ENCODE data around the gene DDR1.
"Not testable (repeated sequence)": the region's sequence is repeated elsewhere in the genome, so short reads cannot be mapped to it uniquely, and the experiment has no call there.

DDR1 gene

DNA sequence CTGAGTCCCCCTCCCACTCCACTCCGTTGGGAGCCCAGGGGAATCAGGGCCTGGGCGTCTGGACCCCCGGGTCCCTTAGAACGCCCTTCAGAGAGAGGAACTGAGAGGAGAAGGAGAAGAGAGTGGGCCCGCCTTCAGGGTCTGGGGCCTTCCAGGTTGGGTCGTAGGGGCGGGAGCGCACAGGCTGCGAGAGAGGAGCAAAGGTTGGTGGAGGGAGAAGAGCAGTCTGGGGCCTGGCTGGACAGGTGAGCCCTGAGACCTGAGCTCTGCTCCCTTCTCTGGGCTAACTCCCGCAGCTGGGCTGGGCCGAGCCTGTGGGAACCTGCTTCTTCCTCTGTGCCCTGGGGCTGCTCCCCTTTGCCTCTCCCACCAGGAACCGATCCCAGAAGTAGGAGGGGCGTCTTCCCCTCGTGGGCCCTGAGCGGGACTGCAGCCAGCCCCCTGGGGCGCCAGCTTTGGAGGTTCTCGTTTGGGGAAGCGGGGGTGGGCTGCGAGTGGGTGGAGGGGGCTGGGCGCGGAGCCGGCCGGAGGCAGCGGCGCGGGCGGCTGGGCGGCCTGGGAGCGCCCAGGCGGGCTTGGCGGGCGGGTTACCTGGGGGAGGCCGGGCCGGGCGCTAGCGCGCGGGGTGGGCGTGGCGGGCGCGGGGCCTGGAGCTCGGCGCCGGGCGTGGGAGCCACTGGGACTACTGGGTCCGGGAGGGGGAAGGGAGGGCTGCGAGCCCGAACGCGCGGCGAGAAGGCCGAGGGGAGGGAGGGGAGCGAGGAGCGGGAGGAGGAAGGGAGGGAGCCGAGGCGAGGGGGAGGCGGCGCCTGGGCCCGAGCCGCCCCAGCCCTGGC, at the start of gene DDR1:
TSS of gene DDR1 (plus strand) at position 835 of the 836 bp plus-strand sequence. CDS start 4,211 bp downstream, outside the sequence.
- DNase-seq = peak; percentile 44

DNA sequence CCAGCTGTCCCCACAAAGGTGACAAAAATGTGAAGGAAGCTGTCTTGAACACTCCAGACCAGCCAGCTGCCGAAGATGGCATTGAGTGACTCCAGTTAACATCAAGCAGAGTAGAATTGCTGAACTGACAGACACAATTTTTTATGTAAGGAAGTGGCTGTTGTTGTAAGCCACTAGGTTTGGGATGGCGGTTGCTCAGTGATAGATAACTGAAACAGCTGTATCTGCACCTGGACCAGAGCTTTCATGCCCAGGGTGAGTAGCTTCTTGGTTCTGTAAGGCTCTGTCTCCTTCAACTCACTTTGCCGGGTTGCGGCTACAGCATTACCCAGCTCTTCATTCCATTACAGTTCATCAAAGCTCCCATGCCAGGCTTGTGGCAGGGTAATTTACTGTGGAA, 49.7 kb upstream of the DDR1 start:
- DNase-seq = no peak

DNA sequence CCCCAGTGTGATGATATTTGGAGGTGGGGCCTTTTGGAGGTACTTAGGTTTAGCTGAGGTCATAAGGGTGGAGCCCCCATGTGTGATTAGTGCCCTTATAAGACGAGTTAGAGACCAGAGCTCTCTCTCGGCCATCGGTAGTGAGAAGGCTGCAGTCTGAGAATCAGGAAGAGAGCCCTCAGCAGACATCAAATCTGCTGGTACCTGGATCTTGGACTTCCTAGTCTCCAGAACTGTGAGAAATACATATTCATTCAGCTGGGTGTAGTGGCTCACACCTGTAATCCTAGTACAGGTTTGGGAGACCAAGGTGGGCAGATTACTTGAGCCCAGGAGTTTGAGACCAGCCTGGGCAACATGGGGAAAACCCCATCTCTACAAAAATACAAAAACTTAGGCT, 48.7 kb upstream of the DDR1 start:
- no peak for DNase-seq

DNA sequence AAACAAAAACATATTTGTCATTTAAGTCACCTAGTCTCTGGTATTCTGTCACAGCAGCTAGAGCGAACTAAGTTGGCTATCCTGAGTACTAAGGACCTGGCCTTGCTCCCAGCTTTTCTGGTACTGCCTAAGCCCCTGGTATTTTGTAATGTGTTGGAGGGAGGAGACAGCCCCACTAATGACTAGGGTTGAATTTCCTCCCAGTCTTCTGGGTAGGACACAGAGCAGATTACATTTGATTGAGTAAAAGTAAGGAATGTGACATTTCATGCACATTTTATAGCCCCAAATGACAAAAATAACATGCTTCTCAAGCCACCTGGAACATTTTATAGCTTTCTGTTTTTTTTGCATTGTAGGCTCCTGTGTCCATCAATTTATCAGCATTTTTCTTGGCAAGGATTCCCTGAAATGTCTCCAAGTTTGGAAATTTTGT, 47.9 kb upstream of the DDR1 start:
- DNase-seq = no peak

DNA sequence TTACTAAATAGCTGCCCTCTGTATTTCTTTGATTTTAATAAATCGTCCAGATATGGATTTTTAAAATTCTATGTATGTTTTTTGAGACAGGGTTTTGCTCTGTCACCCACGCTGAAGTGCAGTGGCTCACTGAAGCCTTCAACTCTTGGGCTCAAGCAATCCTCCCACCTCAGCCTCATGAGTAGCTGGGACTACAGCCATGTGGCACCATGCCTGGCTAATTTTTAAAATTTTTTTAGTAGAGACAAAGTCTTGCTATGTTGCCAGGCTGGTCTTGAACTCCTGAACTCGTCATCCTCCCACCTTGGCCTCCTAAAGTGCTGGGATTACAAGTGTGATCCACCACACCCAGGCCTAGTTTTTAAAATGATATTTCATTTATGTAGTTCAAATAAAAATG, 47.4 kb upstream of the DDR1 start:
- DNase-seq = no peak

DNA sequence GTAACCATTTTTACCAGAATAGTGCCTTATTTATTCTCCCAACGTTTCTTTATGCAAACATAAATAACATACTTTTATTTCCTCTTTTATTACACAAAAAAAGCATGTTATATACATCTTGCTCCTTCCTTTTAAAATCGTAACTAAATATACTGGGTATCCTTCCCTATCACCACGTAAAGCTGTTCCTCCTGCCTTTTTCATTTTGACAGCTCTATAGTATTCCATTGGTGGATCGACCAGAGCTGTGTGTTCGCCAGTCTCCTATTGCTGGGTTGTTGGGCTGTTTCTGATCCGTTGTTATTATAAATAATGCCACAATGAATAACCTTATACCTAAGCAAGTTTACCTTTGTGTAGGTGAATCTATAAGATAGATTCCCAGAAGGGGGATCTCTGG, 46.9 kb upstream of the DDR1 start:
- DNase-seq = no peak

DNA sequence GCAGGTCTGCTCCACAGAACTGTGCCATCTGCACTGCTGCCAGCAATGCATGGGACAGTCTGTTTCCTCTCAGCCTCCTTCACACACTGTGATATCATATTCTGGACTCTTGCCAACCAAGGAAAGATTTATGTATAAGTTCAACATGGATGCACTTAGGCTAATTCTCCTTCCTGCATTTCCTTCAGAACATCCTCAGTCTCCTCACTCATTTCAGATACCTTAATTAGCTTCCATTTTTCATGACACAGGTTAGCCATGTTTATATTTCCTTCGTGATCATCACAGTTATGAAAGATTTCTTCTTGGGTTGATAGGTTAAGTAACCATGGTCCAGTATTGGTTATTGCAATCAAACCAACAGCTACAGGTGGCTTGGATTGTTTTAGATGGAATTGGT, 46.4 kb upstream of the DDR1 start:
- DNase-seq = no peak

DNA sequence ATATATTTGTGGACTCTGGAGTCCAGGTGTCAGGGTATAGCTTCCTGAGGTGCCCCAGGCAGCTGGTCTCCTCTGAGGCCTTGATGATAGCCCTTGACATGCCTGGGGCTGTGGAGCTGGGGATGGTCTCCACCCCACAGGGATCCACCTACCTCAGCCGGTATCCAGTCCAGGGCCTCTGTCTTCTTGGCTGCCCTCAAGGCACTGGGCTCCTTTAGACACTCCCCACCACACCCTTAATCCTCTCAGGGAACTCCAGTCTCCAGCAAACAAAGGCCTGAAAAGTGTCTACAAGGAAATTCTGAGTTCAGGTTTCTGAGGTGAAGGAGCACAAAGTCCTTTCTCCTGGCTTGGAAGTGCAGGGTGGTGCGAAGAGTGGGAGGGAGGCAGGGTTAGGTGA, 44.6 kb upstream of the DDR1 start:
- no peak for DNase-seq

DNA sequence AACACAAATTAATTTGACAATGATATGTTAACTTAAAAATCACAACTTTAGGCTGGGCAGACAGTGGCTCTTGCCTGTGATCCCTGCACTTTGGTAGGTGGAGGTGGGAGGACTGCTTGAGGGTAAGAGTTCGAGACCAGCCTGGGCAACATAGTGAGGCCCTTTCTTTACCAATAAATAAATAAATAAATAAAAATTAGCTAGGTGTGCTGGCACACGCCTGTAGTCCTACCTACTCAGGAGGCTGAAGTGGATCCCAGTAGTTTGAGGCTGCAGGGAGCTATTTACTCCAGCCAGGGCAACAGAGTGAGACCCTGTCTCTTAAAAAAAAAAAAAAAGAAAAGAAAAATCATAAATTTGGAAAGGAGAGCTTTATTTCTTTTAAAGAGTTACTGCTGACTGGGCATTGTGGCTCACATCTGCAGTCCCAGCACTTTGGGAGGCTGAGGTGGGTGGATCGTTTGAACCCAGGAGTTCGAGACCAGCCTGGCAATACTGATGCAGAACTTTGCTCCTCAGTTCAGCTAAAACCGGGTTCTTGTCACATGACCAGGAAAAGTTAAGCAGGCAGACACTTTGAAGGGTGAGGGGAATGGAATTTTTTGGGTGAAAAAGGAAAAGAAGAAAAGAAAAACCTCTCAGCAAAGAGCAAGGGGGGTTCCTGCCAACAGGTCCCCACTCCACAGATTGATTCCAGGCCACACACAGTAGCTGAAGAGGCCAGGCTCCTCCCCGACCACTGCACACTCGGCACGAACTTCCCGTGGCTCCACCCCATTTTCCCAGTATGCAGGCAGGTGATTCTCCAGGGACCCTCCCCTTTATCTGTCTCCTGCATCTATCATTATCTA, 44.0 kb upstream of the DDR1 start:
- no peak for DNase-seq

DNA sequence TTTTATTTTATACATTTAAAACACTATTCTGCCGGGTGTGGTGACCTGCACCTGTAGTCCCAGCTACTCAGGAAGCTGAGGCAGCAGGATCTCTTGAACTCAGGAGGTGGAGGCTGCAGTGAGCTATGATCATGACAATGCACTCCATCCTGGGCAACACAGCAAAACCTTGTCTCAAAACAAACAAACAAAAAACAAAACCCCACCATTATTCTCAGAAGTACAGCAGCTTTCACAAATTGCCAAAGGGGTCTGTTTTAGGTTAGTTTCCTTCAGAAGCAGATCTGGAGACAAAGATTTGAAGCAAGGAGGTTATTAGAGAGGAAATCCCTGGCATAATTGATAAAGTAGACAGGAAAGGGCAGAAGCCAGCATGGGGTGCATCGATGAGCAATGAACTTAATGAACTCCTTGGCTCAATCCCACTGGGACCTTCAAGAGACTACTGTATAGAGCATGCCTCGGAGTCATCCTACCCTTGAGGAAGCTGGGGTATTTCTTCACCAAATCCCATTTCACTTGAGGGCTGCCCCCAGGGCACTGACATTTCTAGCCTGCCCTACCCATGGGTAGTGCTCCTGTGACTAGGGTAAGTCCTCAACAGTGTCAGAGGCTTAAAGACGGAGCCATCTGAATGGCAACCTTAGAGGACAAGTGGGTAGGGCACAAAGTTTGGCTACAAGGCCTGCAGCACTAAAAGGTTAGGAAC, 43.2 kb upstream of the DDR1 start:
- no peak for DNase-seq

DNA sequence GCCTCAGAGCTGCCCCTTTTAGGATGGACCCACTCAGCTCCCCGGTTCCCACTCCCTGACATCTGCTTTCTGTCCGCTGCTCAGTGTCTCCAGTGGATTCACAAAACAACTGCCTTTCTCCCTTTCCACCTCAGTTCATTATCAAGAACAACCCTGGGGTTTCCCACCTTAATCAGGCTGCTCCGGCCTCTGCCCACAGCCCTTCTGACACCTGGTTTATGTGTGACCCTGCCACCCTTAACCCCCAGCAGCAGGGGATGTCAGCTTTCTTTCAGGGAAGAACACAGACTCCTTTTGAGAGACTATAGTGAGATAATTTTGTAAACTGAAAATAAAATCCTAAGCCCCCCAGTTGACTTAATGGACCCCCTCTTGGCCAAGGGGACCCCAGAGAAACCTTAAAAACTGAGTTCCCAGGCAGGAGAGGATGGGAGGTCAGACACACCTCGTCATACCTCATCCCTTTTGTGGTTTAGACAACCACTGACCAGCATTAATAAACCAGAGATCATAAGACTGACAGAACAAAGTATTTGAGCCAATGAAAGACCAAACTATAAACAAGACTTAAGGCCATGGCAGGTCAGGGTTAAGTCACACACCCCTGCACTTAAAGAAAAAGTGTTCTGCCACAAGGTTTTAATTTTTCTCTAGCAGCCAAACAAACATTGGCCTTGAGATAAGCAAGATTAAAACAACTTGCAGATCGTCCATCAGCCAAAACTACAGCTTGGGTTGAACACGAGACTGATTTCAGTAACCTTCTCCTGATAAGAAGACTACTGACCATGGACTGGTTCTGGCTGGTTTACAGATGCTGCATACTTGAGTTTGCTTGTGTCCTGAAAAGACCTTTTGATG, 42.4 kb upstream of the DDR1 start:
- DNase-seq = no peak

DNA sequence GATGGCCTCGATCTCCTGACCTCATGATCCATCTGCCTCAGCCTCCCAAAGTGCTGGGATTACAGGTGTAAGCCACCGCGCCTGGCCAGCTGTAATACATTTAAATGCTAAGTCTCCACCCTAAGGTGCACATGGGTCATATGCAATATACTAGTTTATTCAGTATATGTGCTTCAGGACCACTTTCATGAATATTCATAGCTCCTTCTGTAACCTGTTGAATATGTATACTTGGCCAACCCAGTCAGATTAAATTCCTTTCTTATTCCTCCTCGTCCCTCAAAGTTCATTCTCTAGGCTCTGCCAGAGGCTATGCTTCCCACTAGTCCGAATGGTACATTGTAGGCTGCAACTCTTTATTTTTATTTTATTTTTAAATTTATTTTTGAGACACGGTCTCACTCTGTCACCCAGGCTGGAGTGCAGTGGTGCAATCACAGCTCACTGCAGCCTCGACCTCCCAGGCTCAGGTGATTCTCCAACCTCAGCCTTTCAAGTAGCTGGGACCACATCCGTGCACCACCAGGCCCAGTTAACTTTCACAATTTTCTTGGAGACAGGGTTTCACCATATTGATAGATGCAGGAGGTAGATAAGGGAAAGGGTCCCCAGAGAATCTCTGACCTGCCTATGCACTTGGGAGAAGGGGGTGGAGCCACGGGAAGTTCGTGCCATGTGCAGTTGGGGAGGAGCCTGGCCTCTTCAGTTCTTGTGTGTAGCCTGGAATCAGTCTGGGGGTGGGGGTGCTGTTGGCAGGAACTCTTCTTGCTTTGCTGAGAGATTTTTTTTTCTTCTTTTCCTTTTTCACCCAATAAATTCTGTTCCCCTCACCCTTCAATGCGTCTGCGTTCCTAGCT, 41.3 kb upstream of the DDR1 start:
- DNase-seq = no peak

DNA sequence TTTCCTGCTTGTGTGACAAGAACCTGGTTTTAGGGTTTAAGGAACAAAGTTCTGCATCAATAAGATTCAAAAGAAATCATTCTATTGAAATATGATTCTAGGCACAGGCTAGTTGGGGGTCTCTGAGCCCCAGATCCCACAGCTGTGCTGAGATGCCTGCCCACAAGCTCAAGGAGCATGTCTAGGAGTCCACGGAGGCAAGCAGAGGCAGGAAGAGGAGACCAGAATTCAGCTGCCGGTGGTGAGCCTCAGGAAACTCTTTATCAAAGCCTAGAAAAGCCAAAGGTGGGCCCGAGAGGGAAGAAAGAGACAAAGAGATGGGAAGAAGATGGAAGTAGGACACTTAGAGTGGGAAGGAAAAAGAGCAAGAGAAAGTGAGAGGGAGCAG, 40.7 kb upstream of the DDR1 start:
- no peak for DNase-seq

DNA sequence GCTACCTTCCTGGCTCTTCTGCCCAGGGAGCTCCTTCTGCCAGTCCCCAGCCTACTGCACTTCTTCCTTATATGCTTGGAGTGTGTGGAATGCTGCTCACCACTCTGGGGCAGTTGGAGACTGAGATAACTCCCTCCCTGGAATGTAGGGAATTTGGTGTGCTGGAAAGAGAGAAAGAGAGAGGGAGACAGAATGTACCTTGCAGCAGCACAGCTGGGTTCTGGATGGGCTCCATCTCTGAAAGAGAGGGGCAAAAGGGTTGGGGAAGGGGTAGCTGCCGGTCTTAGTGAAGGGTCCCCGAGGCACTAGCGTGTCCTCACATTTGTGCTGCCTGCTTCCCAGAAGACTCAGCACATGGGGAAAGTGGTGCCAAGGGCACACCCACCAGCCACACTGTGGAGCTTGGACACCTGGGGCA, 40.2 kb upstream of the DDR1 start:
- DNase-seq = no peak

DNA sequence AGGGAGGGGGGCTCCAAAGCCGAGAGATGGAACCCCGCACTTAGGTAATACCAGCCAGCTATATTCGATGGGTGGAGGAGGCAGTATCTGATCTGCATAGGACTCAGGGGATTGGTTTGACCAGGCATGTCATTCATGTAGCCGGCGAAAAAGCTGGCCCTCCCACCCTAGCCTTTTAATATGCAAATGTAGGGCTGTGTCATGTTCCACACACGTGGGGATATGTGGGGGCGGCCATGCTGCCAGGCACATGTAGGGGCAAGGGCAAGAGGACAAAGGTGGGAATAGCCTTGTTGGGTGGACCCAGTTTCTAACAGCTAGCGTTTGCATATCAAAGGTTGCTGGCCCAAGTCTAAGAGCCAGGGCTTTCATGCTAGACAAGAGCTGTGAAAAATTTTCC, 39.1 kb upstream of the DDR1 start:
- DNase-seq = no peak

DNA sequence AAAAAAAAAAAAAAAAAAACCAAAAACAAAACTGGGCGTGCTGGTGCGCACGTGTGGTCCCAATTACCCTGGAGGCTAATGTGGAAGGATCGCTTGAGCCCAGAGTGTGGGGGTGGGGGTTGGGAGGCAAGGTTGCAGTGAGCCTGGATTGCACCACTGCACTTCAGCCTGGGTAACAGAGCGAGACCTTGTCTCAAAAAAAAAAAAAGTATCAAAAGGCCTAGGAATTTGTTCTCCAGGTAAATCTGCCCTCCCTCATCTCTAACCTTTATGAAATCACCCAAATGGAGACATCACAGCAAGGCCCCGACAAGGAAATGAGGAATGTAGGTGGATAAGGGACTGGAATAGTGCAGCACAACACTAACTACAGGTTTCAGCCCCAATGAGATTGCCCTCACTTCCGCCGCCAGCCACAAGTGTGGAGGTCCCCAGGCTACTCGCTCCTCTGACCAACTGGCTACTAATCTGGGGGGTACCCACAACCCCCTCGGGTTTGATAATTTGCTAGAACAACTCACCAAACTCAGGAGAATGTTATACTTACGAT, 36.8 kb upstream of the DDR1 start:
- DNase-seq = no peak

DNA sequence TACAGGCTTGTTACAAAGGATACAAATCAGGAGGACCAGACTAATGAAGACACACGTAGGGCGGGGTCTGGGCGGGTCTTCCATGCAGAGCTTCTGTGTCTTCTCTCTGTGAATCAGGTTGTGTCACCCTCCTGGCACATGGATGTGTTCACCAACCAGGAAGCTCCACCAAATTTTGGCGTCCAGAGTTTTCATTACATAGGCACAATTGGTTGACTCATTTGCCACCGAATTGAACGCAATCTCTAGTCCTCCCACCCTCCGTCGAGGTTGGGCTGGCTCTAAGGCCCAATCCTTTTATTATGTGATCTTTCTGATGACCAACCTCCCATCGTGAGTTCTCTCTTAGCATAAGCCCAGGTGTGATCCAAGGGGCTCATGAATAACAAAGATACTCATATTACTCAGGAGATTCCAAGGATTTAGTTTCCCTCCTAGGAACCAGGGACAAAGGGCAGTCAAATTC, 36.3 kb upstream of the DDR1 start:
- DNase-seq = no peak

DNA sequence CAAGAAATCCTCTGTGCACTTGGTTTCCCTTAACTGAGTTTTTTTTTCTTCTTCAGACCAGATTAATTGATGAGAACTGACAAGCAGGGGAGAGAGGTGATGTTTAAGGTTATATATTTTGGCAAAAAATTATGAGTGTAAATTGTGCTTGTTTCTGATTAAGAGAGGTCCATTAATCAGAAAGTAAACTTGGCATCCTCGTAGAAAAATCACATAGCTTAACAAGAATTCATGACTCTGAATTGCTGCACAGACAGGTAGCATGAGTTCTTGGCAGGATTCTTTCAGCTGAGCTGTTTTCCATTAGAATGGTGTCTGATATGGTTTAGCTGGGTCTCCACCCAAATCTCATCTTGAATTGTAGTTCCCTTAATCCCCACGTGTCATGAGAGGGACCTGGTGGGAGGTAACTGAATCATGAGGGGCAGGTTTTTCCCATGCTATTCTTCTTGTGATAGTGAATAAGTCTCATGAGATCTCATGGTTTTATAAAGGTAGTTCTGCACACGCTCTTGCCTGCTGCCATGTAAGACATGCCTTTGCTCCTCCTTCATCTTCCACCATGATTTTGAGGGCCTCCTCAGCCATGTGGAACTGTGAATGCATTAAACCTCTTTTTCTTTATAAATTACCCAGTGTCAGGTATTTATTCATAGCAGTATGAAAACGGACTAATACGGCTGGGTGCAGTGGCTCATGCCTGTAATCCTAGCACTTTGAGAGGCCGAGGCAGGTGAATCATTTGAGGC, 34.2 kb upstream of the DDR1 start:
- no peak for DNase-seq

DNA sequence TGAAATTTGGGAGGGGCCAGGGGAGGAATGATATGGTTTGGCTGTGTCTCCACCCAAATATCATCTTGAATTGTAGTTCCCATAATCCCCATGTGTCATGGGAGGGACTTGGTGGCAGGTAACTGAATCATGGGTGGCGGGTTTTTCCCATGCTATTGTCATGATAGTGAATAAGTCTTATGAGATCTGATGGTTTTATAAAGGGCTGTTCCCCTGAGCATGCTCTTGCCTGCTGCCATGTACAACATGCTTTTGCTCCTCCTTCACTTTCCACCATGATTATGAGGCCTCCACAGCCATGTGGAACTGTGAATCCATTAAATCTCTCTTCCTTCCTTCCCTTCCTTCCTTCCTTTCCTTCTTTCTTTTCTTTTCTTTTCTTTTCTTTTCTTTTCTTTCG, 31.9 kb upstream of the DDR1 start:
- DNase-seq = not testable (repeated sequence)

Data from activated CD4-positive, alpha-beta T cell treated with anti-CD3 and anti-CD28 coated beads, Interleukin-2, amount 50 U/mL, for 1 hour (primary cell).